GM12874 (cell line): ENCODE results near the gene FUT1.

Experiments
- TF ChIP-seq, protein P1 (sequence below): IDR thresholded peaks from 2 replicates; pipeline ENCODE4 v1.5.1; 2011; ENCODE audit warnings: low read depth, mild to moderate bottlenecking, control low read depth, low read length, moderate library complexity; ENCODE audit not compliant: insufficient read depth

The FUT1 gene

DNA sequence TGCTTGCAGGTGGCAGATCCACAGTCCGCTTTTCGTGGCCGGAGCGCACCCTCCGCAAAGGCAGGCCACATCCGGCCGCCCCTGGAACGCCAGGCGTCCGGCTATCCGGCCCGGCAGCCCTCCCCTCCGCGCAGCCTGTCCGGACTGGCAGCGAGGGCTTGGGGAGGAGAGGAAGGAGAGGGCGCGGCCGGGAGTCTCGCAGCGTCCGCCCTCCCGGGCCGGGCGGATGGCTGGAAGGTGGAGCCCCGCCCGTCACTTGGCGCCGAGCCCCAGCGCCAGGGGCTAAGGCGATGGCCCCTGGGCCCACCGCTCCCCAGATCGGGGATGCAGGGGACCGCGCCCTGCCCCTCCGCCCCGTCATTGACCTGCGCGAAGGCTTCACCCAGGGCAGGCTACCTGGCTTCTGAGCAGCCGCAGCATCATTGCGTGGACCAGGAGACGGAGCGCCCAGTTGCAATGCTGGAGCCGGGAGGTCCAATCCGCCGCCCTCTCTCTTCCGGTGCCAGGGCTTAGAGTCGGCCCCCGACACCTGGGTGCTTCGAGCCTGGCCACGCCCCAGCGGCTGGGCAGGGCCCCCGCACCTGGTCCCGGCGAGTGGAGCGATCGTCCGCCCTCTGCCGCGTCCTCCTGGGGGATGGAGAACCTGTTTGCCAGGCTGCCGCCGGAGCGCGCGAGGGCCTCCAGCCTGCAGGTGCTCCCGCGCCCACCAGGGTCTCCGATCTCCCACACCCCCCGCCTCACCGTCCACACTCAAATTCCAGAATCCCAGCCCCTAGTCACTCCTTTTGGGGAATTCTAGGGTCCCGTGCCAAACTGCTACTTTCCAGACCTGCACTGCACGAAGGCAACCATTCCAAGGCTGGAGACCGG, at the start of gene FUT1:
Gene FUT1 (minus strand): TSS at position 146 of the 870 bp plus-strand sequence. CDS start 1,360 bp downstream, outside the sequence.
- TF ChIP-seq, protein P1, sequence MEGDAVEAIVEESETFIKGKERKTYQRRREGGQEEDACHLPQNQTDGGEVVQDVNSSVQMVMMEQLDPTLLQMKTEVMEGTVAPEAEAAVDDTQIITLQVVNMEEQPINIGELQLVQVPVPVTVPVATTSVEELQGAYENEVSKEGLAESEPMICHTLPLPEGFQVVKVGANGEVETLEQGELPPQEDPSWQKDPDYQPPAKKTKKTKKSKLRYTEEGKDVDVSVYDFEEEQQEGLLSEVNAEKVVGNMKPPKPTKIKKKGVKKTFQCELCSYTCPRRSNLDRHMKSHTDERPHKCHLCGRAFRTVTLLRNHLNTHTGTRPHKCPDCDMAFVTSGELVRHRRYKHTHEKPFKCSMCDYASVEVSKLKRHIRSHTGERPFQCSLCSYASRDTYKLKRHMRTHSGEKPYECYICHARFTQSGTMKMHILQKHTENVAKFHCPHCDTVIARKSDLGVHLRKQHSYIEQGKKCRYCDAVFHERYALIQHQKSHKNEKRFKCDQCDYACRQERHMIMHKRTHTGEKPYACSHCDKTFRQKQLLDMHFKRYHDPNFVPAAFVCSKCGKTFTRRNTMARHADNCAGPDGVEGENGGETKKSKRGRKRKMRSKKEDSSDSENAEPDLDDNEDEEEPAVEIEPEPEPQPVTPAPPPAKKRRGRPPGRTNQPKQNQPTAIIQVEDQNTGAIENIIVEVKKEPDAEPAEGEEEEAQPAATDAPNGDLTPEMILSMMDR: no peak

DNA sequence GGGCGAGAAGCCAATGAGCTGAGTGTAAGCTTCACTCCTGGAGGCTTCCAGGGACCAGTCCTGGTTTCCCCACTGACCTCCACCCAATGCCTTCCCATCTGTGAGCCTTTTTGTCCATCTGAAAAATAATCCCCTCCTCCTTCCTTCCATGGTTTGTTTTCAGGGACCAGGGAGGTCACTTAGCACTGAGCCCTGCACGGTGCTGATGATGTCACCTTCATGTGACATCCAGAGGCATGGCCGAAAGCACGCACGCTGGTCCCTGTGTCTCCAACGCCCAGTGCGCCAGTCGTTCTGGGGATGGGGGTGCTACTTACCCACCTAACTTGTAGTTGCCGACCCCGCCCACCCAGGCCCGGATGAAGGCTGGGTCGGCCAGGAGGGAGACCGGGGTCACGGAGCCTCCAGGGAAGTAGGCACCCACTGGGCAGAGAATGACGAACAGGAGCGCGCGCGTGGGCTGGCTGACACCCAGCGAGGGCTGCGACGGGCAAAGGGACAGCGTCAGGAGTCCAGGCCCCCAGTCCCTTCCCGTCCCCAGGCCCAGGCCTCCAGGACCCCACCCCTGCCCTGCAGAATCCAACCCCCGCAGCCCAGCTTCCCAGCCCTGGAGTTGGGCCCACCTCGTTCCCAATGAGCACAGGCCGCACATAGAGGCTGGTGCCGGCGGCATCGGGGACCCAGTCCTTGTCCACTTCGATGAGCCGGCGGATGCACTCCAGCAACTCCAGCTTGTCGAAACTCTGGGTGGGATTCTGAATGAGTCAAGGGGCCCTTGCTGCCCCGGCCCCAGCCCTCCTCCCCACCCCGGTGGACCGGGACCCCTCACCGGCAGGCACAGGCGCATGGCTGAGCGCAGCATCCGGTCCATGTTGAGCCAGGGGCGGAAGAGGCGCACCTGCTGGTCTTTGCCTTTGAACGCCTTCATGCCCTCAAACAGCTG, 47.2 kb upstream of the FUT1 start:
- TF ChIP-seq, protein P1: no peak

DNA sequence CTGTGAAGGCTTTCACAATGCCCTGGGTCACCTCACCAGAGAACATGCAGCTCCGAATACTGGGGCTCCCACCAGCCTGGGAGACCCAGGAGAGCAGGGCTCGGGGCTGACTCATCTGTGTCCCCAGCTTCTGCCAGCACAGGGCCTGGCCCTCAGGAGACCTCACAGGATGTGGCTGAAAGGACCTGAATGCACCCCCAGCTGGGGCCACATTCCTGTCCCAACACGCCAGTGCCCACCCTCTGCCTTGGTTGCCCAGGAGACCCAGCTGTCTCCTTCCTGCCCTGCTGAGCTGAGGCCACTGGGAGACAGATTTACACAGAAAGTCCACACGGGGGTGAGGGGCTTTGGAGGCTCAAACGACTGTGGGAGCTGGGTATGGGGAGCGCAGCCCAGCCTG, 46.5 kb upstream of the FUT1 start:
- TF ChIP-seq, protein P1: no peak

DNA sequence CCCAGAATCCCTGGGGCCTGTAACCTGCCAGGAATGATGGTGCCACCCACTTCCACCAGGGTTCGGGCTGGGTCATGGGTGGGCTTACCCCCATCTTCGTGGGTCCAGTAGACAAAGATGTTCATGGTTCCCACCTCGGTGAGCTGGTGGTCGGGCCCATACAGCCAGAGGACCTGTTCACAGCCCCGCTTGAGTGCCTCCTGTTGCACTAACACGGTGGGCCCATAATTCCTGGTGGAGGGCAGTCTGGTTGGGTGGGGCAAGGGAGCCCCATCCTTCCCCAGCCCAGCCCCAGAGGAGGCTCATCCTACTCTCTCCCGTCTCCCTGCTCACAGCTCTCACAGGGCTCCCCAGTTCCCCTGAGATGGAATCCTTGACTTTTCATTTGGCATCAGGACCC, 44.7 kb upstream of the FUT1 start:
- TF ChIP-seq, protein P1: no peak

DNA sequence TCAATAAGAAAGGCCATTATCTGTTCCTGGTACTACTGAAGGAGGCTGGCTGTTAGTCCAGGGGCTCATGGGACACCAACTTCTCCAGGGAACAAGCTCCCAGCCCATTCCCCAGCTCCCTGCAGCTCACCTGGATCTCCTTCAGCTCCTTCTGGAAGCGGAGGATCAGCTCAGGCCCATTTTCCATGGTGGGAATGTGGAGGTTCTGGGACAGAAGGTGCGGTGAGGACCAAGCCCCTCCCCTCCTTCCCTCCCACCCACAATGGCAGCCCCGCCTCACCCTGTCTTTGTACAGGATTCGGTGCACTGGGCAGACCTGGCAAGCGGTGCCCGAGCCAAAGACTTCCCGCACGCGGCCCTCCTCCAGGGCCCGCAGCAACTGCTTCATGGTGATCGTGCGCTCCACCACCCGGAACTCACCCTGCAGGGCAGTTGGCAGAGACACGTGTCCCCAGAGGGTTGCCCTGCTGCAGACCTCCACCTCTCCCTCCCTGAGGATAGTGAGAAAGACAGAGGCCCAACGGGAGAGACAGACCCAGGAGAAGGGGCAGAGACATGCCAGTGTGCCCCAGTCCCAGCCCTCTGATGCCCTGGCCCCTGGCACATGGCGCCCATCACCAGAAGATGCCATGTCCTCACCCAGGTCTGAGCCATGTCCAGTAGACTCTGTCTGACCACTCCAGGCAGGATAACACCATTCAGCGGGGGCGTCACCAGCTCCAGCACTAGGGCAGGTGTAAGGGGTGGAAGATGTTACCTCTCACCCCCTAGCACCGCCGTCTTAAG, 44.0 kb upstream of the FUT1 start:
- TF ChIP-seq, protein P1: no peak

DNA sequence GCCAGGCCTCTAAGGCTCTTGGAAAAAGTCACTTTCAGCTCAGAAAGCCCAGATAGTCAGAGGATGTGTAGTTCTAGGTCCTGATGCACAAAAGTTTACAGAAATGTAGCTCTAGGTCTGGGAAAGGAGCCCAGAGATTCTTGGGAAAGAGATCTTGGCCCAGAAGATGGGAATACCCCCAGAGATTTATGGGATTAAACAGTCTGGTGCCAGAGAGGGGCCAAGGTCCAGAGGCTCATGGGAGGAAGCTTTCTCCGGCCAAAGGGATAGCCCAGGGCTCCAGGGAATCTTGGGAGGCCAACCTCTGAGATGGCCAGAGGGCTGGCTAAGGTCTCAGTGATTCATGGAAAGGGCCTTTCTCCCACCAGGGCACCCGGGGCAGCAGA, 43.2 kb upstream of the FUT1 start:
- TF ChIP-seq, protein P1: no peak
